KMS-11 (cell line): ENCODE data around the gene SFI1.

Experiments used
- H2AFZ ChIP-seq: fragments of 200-600 bp; sonication (generic); 2 replicates; pipeline ENCODE4 v1.6.1; 2016; ENCODE audit warnings: antibody characterized with exemption, mixed run types, low read depth
- H3K27ac ChIP-seq: fragments of 200-600 bp; sonication (generic); 2 replicates; pipeline ENCODE4 v1.6.1; 2016; ENCODE audit warnings: mild to moderate bottlenecking, mixed run types
- H3K27me3 ChIP-seq: fragments of 200-600 bp; sonication (generic); 2 replicates; pipeline ENCODE4 v1.6.1; 2017; ENCODE audit warnings: mild to moderate bottlenecking, low read depth, mixed run types, moderate library complexity; ENCODE audit not compliant: insufficient read depth
- H3K36me3 ChIP-seq: fragments of 200-600 bp; sonication (generic); 2 replicates; pipeline ENCODE4 v1.6.1; 2017; ENCODE audit warnings: mild to moderate bottlenecking, mixed run types; ENCODE audit not compliant: insufficient read depth
- H3K4me1 ChIP-seq: fragments of 200-600 bp; sonication (generic); 2 replicates; pipeline ENCODE4 v1.6.1; 2016; ENCODE audit warnings: mild to moderate bottlenecking, low read depth, mixed run types; ENCODE audit not compliant: poor library complexity, severe bottlenecking
- H3K4me2 ChIP-seq: fragments of 200-600 bp; sonication (generic); 2 replicates; pipeline ENCODE4 v1.7.0; 2016; ENCODE audit warnings: mild to moderate bottlenecking, mixed run types
- H3K4me3 ChIP-seq: fragments of 200-600 bp; sonication (generic); IDR thresholded peaks from 2 replicates; pipeline ENCODE4 v1.6.1; 2017; ENCODE audit warnings: low read depth, low read length, mixed read lengths; ENCODE audit not compliant: insufficient read depth
- H3K79me2 ChIP-seq: fragments of 200-600 bp; sonication (generic); 2 replicates; pipeline ENCODE4 v1.6.1; 2016; ENCODE audit warnings: low read depth, mixed run types; ENCODE audit not compliant: insufficient read depth
- H3K9ac ChIP-seq: fragments of 200-600 bp; sonication (generic); 2 replicates; pipeline ENCODE4 v1.6.1; 2016; ENCODE audit warnings: mild to moderate bottlenecking, mixed run types
- H4K20me1 ChIP-seq: fragments of 200-600 bp; sonication (generic); 2 replicates; pipeline ENCODE4 v1.6.1; 2016; ENCODE audit warnings: mild to moderate bottlenecking, mixed run types; ENCODE audit not compliant: insufficient read depth
- CTCF ChIP-seq: fragments of 200-600 bp; sonication (generic); conservative IDR thresholded peaks from 2 replicates; pipeline ENCODE4 v1.6.1; 2017; ENCODE audit warnings: low read depth, mild to moderate bottlenecking, antibody characterized with exemption, low read length, moderate library complexity, mixed read lengths

Gene SFI1

GRCh38 chr22:31526270-31526669, 29.9 kb downstream of the SFI1 start:
- Histone ChIP-seq H2AFZ (no peak overlapping the region), H4K20me1 (no peaks in the 10 kb centered on the region), H3K27me3 (no peaks in the 10 kb centered on the region), H3K27ac (no peak overlapping the region), H3K79me2 (peaks cover 16% of the 10 kb centered on the region; the same call in 1 of the 2 replicates), H3K4me1 (peaks cover 16% of the 10 kb centered on the region), H3K36me3 (no peaks in the 10 kb centered on the region), H3K4me2 (no peak overlapping the region), H3K4me3 (no peak overlapping the region), H3K9ac (no peak overlapping the region)
- no peak for TF ChIP-seq CTCF

GRCh38 chr22:31530823-31531195, 34.5 kb downstream of the SFI1 start:
- Histone ChIP-seq H3K9ac (no peak overlapping the region), H3K4me1 (no peaks in the 10 kb centered on the region), H3K27me3 (no peaks in the 10 kb centered on the region), H3K36me3 (no peaks in the 10 kb centered on the region), H3K79me2 (peaks cover 2% of the 10 kb centered on the region; the same call in 1 of the 2 replicates), H4K20me1 (no peaks in the 10 kb centered on the region), H3K27ac (no peak overlapping the region), H3K4me3 (no peak overlapping the region), H3K4me2 (no peak overlapping the region), H2AFZ (no peak overlapping the region)
- no peak for TF ChIP-seq CTCF

GRCh38 chr22:31532060-31532459, 35.7 kb downstream of the SFI1 start:
- Histone ChIP-seq H3K4me3 (no peak overlapping the region), H3K36me3 (no peaks in the 10 kb centered on the region), H3K4me1 (no peaks in the 10 kb centered on the region), H3K4me2 (no peak overlapping the region), H3K79me2 (no peaks in the 10 kb centered on the region), H3K27ac (no peak overlapping the region), H2AFZ (no peak overlapping the region), H3K27me3 (no peaks in the 10 kb centered on the region), H3K9ac (no peak overlapping the region), H4K20me1 (no peaks in the 10 kb centered on the region)
- no peak for TF ChIP-seq CTCF

GRCh38 chr22:31533374-31533773, 37.0 kb downstream of the SFI1 start:
- Histone ChIP-seq H3K4me1 (no peaks in the 10 kb centered on the region), H3K36me3 (no peaks in the 10 kb centered on the region), H3K27me3 (no peaks in the 10 kb centered on the region), H2AFZ (no peak overlapping the region), H3K4me3 (no peak overlapping the region), H3K9ac (no peak overlapping the region), H3K27ac (no peak overlapping the region), H3K4me2 (no peak overlapping the region), H4K20me1 (no peaks in the 10 kb centered on the region), H3K79me2 (no peaks in the 10 kb centered on the region)
- TF ChIP-seq CTCF = no peak

- Histone ChIP-seq H4K20me1 (no peaks in the 10 kb centered on the region), H3K4me1 (no peaks in the 10 kb centered on the region), H3K9ac (no peak overlapping the region), H3K36me3 (no peaks in the 10 kb centered on the region), H3K79me2 (no peaks in the 10 kb centered on the region), H3K4me3 (no peak overlapping the region), H2AFZ (no peak overlapping the region), H3K27me3 (no peaks in the 10 kb centered on the region), H3K27ac (no peak overlapping the region), H3K4me2 (no peak overlapping the region)
- no peak for TF ChIP-seq CTCF
These were observed 40.7 kb downstream of the SFI1 start for GRCh38 chr22:31537019-31537535.
